GM18498 (cell line): Measurements from ENCODE around the gene PTPRG.

Experiments used
- ATAC-seq: cut with Tn5 transposase; IDR thresholded peaks from one replicate; pipeline ENCODE4 v1.9.1; 2021; ENCODE audit warnings: mild to moderate bottlenecking, moderate library complexity; ENCODE audit not compliant: unreplicated experiment

PTPRG gene

DNA sequence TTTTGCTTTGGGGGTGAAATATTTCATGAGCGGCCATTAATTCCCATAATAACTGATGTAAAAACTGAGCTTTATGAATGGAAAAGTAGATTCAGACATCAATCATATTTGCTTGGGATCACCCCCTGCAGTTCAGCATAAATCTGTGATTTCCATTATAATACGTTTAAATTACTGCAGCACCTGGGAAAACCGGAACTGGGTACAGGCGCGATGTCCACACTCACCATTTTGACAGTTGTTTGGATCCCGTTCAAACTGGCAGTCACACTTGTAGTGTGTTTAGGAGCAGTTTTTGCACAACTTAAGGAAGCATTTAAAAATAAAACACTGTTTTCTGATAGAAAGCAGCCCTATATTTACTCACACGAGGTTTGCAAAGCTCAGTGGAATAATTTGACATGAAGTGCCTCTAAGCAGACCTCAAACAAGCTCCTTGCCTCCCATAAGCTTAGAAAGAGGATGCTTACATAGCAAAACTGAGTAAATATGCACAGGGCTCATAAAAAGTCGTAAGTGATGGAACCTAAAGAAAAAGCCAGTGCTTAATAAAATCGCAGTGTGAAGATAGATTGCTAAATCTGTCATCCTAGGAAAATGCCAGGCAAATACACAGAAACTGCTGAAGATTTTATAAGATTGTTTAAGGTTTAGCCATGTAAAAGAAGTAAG, 377.6 kb downstream of the PTPRG start:
- ATAC-seq = no peak

- ATAC-seq = no peak
These were observed 378.9 kb downstream of the PTPRG start for GRCh38 chr3:61940236-61940635.

GRCh38 chr3:61943975-61944374, 382.6 kb downstream of the PTPRG start:
- ATAC-seq = no peak

- ATAC-seq = no peak
These were observed 383.4 kb downstream of the PTPRG start for GRCh38 chr3:61944726-61945125.

- ATAC-seq = no peak
These were observed 384.3 kb downstream of the PTPRG start for GRCh38 chr3:61945657-61946056.

DNA sequence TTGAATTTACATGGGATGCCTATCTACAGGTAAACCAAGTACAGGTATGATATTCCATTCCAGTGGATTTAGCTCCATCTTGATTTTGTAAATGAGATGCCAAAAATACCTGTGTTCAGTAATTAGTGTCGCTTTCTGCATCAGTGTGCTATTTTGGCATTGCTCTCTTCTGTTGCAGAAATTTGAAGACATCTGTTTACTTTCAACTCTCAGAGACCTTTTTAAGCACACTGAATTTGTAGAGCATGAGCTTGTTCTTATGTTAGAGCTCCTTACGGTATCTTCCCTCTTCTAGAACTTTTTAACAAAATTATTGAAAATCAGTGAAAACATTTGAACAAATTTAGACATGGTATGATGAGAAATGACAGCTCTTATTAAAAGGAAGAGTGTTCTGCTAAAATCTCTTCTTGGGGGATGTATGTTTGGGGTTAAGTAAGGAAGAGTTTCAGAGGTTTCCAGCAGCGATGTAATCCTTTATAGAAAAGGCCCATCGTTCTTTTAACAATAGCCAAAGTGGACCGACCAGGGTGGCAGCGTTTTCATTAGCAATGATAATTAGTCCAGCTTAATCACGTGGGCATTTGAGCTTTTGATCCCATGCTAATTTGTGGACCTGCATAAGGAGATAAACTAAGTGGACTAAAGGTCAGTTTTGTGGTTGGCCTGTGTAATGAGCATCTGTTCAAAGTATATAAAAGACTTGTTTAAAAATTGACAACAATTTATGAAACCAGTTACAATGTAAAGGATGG, 385.4 kb downstream of the PTPRG start:
- ATAC-seq = no peak

GRCh38 chr3:61947456-61947855, 386.1 kb downstream of the PTPRG start:
- ATAC-seq = no peak

GRCh38 chr3:61948699-61949305, 387.4 kb downstream of the PTPRG start:
- no peak for ATAC-seq

- ATAC-seq = no peak
These were observed 392.7 kb downstream of the PTPRG start for GRCh38 chr3:61954097-61954540.

GRCh38 chr3:61955483-61955882, 394.1 kb downstream of the PTPRG start:
- ATAC-seq = no peak

GRCh38 chr3:61956236-61956635, 394.9 kb downstream of the PTPRG start:
- ATAC-seq = no peak

DNA sequence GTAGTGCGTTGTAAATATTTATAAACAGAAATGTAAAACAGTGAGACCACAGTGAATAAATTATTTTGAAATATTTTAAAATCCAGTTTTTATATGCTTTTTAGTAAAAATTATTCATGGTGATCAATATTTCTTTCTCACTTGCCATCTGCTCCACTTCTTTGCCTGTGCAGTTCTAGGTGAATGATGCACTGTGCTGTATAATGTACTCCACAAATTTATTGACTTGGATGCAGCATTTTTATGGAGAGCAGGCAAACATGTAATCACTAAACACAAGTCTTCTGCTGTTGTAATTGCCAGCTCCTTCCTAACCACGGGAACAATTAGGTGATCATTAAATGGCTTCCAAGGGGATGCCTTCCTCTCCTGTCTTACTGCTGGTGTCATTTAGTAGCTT, 395.9 kb downstream of the PTPRG start:
- no peak for ATAC-seq

- no peak for ATAC-seq
These were observed 399.6 kb downstream of the PTPRG start for GRCh38 chr3:61960976-61961375.

DNA sequence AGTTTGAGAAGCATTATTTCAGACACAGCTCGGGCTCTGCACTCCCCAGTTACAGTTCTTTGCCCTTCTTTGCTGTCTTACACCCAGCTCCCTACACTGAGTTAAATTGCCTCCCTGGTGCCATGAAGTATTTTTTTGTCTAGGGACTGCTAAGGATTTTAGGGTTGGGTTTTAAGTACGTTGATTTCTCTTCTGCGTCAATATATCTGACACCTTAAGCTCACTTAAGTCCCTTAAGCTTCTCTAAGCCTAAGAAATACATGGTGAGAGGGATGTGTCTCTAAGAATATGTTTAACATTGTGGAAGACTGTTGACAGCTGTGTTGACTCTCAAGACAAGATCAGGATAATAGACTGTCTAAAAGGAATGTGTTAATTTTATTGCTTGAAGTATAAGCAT, 400.5 kb downstream of the PTPRG start:
- ATAC-seq = no peak

DNA sequence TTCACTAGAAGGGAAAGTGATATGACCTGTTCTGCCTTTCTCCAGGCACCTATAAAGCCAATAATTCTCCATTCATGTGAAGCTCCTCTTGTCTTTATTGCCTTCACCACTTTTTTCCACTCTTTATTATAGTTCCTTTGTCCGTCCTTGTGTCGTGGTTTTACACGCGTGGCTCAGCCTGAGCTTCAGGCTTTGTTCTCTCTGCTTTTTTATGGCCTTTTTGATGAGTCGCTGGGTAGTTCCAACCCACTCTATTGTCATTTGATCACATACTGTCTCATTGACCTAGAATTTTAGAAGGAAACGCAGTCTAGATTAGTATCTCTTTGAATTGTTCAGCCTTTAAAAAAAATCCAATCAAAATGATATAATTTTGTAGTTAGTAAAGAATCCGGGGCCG, 403.2 kb downstream of the PTPRG start:
- no peak for ATAC-seq

- ATAC-seq = no peak
These were observed 404.4 kb downstream of the PTPRG start for GRCh38 chr3:61965770-61966131.

GRCh38 chr3:61966200-61966599, 404.8 kb downstream of the PTPRG start:
- ATAC-seq = no peak

DNA sequence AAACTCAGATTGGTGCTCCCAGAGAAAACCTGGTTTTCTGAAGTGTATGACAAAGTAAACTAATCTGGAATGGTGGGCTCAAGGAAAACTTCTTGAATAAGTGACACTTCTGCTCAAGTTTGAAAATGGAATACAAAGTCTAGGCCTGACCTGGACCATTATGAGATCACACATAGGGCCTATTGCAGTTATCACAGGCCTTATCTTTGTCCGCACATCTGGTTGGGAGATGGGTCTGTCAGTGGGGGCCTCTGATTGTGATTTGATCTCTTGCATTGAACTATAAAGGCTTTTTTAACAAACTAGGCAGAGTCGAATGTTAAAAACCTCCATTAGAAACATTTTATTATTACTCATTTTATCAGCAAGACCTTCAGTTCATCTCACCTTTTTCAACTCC, 405.6 kb downstream of the PTPRG start:
- ATAC-seq = no peak

- ATAC-seq = no peak
These were observed 406.6 kb downstream of the PTPRG start for GRCh38 chr3:61967937-61968336.

DNA sequence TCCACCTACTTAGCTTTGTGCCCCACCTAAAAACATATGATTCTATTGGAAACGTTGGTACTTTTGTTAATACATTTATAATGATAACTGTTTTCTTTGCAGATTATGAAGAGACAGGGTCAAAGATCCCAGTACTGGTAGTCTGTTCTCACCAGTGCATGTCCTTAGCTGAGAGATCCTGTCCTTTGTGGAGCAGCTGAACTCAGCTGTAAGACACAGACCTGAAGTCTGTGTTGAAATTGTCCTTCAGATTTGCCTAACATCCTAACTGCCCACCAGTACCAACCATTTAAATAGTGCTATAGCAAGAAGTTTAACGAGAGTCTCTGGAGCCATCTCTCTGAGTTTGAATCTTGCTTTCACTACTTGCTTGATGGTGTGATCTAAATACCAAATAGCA, 413.3 kb downstream of the PTPRG start:
- ATAC-seq = no peak

- ATAC-seq = no peak
These were observed 413.8 kb downstream of the PTPRG start for GRCh38 chr3:61975199-61975598.

DNA sequence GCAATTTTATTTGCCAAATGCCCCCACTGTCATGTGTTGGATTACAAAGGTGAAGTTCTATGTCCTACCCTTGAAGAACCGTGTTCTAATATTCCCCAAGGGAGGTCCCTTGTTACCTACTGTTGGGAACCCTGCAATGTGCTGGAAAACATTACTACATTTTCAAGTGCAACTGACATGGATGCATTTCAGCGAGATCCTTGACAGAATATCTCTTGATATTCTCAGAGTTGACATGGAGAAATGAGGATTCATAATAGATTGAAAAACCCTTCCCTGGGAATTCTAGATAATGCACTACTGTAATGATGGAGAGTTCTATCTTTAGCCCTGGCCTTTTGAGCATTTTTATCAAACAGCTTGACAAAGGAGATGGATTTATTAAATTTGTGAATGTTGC, 414.6 kb downstream of the PTPRG start:
- ATAC-seq = no peak
